ENCODE data around the gene IFITM2. TPM values are rescaled to one million over a fixed set of nuclear protein-coding genes. Genes with fewer than 3 reads are reported as not detected.
A peak's percentile ranks its signal among the peaks of the same experiment; 100 is the strongest.
"Not testable (repeated sequence)": the region's sequence is repeated elsewhere in the genome, so short reads cannot be mapped to it uniquely, and the experiment has no call there.

The IFITM2 gene
- total RNA-seq, 1 experiment from 2014 or later, result 4.2 TPM

- POLR2A ChIA-PET (ENCODE audit: unreplicated experiment); H3K9me3 ChIP-seq (ENCODE audit: insufficient read depth, low read depth); H2AFZ ChIP-seq; H3K27ac ChIP-seq; H3K4me1 ChIP-seq (replicated peaks; ENCODE audit: insufficient read depth); CTCF ChIA-PET; BruUV-seq (replicated peaks); H3F3A ChIP-seq (ENCODE audit: insufficient read depth, low read depth); H3K27me3 ChIP-seq (ENCODE audit: insufficient read depth, low read depth); H3K9me2 ChIP-seq (ENCODE audit: insufficient read depth); H4K20me1 ChIP-seq (ENCODE audit: insufficient read depth); DNase-seq; H3K79me2 ChIP-seq (ENCODE audit: low read depth); H3K36me3 ChIP-seq (ENCODE audit: low read depth): not testable (repeated sequence)
- peak overlapping the region; percentile 94 for H3K4me2 ChIP-seq
- intact Hi-C loops (cut with micrococcal nuclease; ENCODE audit: unreplicated experiment), result loop anchor here (5.0 kb wide), 1 partner anchor 37 kb away; no protein-coding TSS in a partner anchor
- peak overlapping the region; percentile 70; the same call in 1 of the 2 replicates for H3K4me3 ChIP-seq
Observed at GRCh38 chr11:319888-320273, 12.3 kb downstream of the IFITM2 start.

- no TSS peak for BruUV-seq (replicated peaks)
- no peaks in the 10 kb centered on the region for H3K9me2 ChIP-seq (ENCODE audit: insufficient read depth)
- H3K4me1 ChIP-seq (replicated peaks; ENCODE audit: insufficient read depth), result no peaks in the 10 kb centered on the region
- no peak overlapping the region for H2AFZ ChIP-seq
- POLR2A ChIA-PET (ENCODE audit: unreplicated experiment), result no interaction called here
- H3K9me3 ChIP-seq (ENCODE audit: insufficient read depth, low read depth), result no peaks in the 10 kb centered on the region
- no peak overlapping the region for H3K27ac ChIP-seq
- H3K79me2 ChIP-seq (ENCODE audit: low read depth), result no peaks in the 10 kb centered on the region
- CTCF ChIA-PET, result no interaction called here
- H3K4me3 ChIP-seq, result no peak overlapping the region
- no peaks in the 10 kb centered on the region for H3K36me3 ChIP-seq (ENCODE audit: low read depth)
- TF ChIP-seq CTCF (conservative IDR thresholded peaks at IDR 0.05) (no peak), EZH2 (IDR thresholded peaks at IDR 0.05; ENCODE audit: low read depth) (no peak)
- DNase-seq, result no peak
- intact Hi-C loops (cut with micrococcal nuclease; ENCODE audit: unreplicated experiment), result loop anchor here (5.0 kb wide), 1 partner anchor 33 kb away; no protein-coding TSS in a partner anchor
- H3K4me2 ChIP-seq, result no peak overlapping the region
- H4K20me1 ChIP-seq (ENCODE audit: insufficient read depth), result no peaks in the 10 kb centered on the region
- no peaks in the 10 kb centered on the region for H3K27me3 ChIP-seq (ENCODE audit: insufficient read depth, low read depth)
- H3F3A ChIP-seq (ENCODE audit: insufficient read depth, low read depth), result no peaks in the 10 kb centered on the region
Observed at GRCh38 chr11:324156-324555, 16.5 kb downstream of the IFITM2 start.

DNA sequence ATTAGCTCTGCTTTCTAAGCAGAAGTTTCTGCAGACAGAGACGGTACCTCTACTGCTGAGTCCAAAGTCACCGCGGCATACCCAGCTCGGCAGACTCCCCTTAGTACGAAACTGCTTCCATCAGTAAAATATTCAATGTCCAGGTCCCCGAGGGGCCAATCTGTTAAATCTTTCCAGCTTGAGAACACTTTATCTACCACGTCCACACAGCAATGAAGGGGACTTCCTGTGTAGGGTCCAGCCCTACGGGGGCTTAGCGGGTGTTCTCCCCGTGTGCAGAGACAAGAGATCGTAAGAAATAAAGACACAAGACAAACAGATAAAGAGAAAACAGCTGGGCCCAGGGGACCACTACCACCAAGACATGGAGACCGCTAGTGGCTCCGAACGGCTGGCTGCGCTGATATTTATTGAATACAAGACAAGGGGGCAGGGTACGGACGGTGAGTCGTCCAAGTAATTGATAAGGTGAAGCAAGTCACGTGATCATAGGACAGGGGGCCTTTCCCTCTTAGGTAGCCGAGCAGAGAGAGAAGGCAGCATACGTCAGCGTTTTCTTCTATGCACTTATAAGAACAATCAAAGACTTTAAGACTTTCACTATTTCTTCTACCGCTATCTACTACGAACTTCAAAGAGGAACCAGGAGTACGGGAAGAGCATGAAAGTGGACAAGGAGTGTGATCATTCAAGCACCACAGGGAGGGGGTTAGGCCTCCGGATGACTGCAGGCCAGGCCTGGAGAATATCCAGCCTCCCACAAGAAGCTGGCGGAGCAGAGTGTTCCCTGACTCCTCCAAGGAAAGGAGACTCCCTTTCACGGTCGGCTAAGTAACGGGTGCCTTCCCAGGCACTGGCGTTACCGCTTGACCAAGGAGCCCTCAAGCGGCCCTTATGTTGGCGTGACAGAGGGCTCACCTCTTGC lies 17.2 kb downstream of the IFITM2 start:
- H3K4me2 ChIP-seq; H3K4me3 ChIP-seq; BruUV-seq (replicated peaks); H3K36me3 ChIP-seq (ENCODE audit: low read depth); H4K20me1 ChIP-seq (ENCODE audit: insufficient read depth); POLR2A ChIA-PET (ENCODE audit: unreplicated experiment); H3K27ac ChIP-seq; H3K9me3 ChIP-seq (ENCODE audit: insufficient read depth, low read depth); H3K9me2 ChIP-seq (ENCODE audit: insufficient read depth); H3K4me1 ChIP-seq (replicated peaks; ENCODE audit: insufficient read depth); H2AFZ ChIP-seq; H3K27me3 ChIP-seq (ENCODE audit: insufficient read depth, low read depth); CTCF ChIA-PET; DNase-seq; H3F3A ChIP-seq (ENCODE audit: insufficient read depth, low read depth); H3K79me2 ChIP-seq (ENCODE audit: low read depth): not testable (repeated sequence)
- intact Hi-C loops (cut with micrococcal nuclease; ENCODE audit: unreplicated experiment), result loop anchor here (5.0 kb wide), 1 partner anchor 32 kb away; no protein-coding TSS in a partner anchor

DNA sequence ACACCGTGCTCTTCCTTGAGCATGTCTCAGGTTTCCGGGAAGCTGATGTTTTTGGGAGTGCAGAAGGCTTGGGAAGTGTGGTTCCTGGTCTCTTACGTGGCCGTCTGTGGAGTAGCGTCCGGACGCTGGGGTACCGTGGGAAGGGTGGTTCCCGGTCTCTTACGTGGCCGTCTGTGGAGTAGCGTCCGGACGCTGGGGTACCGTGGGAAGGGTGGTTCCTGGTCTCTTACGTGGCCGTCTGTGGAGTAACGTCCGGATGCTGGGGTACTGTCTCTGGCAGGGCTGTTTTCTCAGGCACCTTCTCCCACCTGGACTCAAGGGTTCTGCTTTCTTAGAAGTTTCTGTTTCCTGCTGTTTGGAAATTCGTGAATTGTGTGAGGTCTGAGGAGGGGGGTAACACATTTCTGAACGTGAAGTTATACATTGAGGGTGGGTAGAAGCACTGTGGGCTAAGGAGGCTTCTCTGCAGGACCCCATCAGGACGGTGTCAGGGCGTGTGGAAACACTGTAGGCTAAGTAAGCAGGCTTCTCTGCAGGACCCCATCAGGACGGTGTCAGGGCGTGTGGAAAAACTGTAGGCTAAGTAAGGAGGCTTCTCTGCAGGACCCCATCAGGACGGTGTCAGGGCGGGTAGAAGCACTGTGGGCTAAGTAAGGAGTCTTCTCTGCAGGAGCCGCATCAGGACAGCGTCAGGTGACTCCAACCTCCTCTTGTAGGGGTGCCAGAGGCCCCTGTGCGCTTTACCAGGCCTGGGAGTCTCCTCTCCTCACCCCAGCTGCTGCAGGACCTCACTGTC lies 18.4 kb downstream of the IFITM2 start:
- Histone ChIP-seq H3K4me3 (no peak overlapping the region), H3K36me3 (ENCODE audit: low read depth) (no peaks in the 10 kb centered on the region), H3K4me2 (no peak overlapping the region), H3K4me1 (replicated peaks; ENCODE audit: insufficient read depth) (no peaks in the 10 kb centered on the region), H3F3A (ENCODE audit: insufficient read depth, low read depth) (no peaks in the 10 kb centered on the region), H3K9me2 (ENCODE audit: insufficient read depth) (no peaks in the 10 kb centered on the region), H2AFZ (no peak overlapping the region), H4K20me1 (ENCODE audit: insufficient read depth) (no peaks in the 10 kb centered on the region), H3K27ac (no peak overlapping the region), H3K79me2 (ENCODE audit: low read depth) (no peaks in the 10 kb centered on the region), H3K9me3 (ENCODE audit: insufficient read depth, low read depth) (no peaks in the 10 kb centered on the region), H3K27me3 (ENCODE audit: insufficient read depth, low read depth) (no peaks in the 10 kb centered on the region)
- DNase-seq, result no peak
- intact Hi-C loops (cut with micrococcal nuclease; ENCODE audit: unreplicated experiment), result no loop called here
- TF ChIP-seq EZH2 (IDR thresholded peaks at IDR 0.05; ENCODE audit: low read depth) (no peak), CTCF (conservative IDR thresholded peaks at IDR 0.05) (no peak)
- ChIA-PET POLR2A (ENCODE audit: unreplicated experiment) (no interaction called here), CTCF (no interaction called here)
- no TSS peak for BruUV-seq (replicated peaks)

Data from PC-9 (cell line).